Progenitor cell of endocrine pancreas (in vitro differentiated cells): ENCODE data around the gene CTNNA2. TPM values are rescaled to one million over a fixed set of nuclear protein-coding genes. Genes with fewer than 3 reads are reported as not detected.

Source experiments
- DNase-seq: peaks from one replicate; pipeline ENCODE4 v3.0.0; 2021; ENCODE audit warnings: low spot score; ENCODE audit not compliant: unreplicated experiment
- H3K27ac Mint-ChIP-seq: 2 replicates; pipeline ENCODE4 v1.8.0; 2021; ENCODE audit warnings: mild to moderate bottlenecking, moderate library complexity, mixed read lengths
- H3K27me3 Mint-ChIP-seq: 2 replicates; pipeline ENCODE4 v1.8.0; 2021; ENCODE audit warnings: mixed read lengths
- H3K36me3 Mint-ChIP-seq: 2 replicates; pipeline ENCODE4 v1.8.0; 2022; ENCODE audit warnings: mixed read lengths; ENCODE audit not compliant: insufficient read depth
- H3K4me1 Mint-ChIP-seq: 2 replicates; pipeline ENCODE4 v1.8.0; 2021; ENCODE audit warnings: low read depth, mixed read lengths
- H3K4me3 Mint-ChIP-seq: 2 replicates; pipeline ENCODE4 v1.8.0; 2021; ENCODE audit warnings: low read depth, mild to moderate bottlenecking, moderate library complexity, mixed read lengths
- H3K9me3 Mint-ChIP-seq: 2 replicates; pipeline ENCODE4 v1.8.0; 2021; ENCODE audit warnings: low read depth, mixed read lengths
- CTCF ChIP-seq: fragments of 200-600 bp; sonication (generic); IDR thresholded peaks from one replicate; pipeline ENCODE4 v1.5.0; 2021; ENCODE audit warnings: antibody characterized with exemption, mild to moderate bottlenecking; ENCODE audit not compliant: unreplicated experiment
- total RNA-seq: library from RNA; stranded (reverse); gene quantifications from 2 replicates; pipeline ENCODE4 v1.2.1, GENCODE V29; 2021

Gene CTNNA2
- total RNA-seq, 1 donor from 2014 or later, result 10.2 TPM

GRCh38 chr2:79789811-79790210 is 277.0 kb downstream of the CTNNA2 start:
- H3K27me3 Mint-ChIP-seq, result no peaks in the 10 kb centered on the region
- H3K36me3 Mint-ChIP-seq, result no peaks in the 10 kb centered on the region
- H3K9me3 Mint-ChIP-seq, result no peaks in the 10 kb centered on the region
- peaks cover 6% of the 10 kb centered on the region for H3K4me1 Mint-ChIP-seq
- no peak for DNase-seq
- H3K27ac Mint-ChIP-seq, result no peak overlapping the region
- no peak overlapping the region for H3K4me3 Mint-ChIP-seq
- no peak for TF ChIP-seq CTCF

GRCh38 chr2:79792090-79792489 is 279.2 kb downstream of the CTNNA2 start:
- peaks cover 6% of the 10 kb centered on the region for H3K4me1 Mint-ChIP-seq
- H3K27me3 Mint-ChIP-seq, result no peaks in the 10 kb centered on the region
- no peak overlapping the region for H3K4me3 Mint-ChIP-seq
- no peak for DNase-seq
- H3K36me3 Mint-ChIP-seq, result no peaks in the 10 kb centered on the region
- no peaks in the 10 kb centered on the region for H3K9me3 Mint-ChIP-seq
- TF ChIP-seq CTCF, result no peak
- H3K27ac Mint-ChIP-seq, result no peak overlapping the region

GRCh38 chr2:79793006-79793405 is 280.2 kb downstream of the CTNNA2 start:
- H3K27me3 Mint-ChIP-seq, result no peaks in the 10 kb centered on the region
- H3K4me3 Mint-ChIP-seq, result no peak overlapping the region
- DNase-seq, result no peak
- no peak overlapping the region for H3K27ac Mint-ChIP-seq
- no peaks in the 10 kb centered on the region for H3K36me3 Mint-ChIP-seq
- H3K9me3 Mint-ChIP-seq, result no peaks in the 10 kb centered on the region
- no peak for TF ChIP-seq CTCF
- H3K4me1 Mint-ChIP-seq, result peaks cover 6% of the 10 kb centered on the region

- no peaks in the 10 kb centered on the region for H3K27me3 Mint-ChIP-seq
- no peak for TF ChIP-seq CTCF
- H3K9me3 Mint-ChIP-seq, result no peaks in the 10 kb centered on the region
- no peak overlapping the region for H3K27ac Mint-ChIP-seq
- DNase-seq, result no peak
- no peaks in the 10 kb centered on the region for H3K36me3 Mint-ChIP-seq
- H3K4me1 Mint-ChIP-seq, result peaks cover 6% of the 10 kb centered on the region
- H3K4me3 Mint-ChIP-seq, result no peak overlapping the region
These were observed 283.8 kb downstream of the CTNNA2 start for GRCh38 chr2:79796641-79797040.

- no peak for TF ChIP-seq CTCF
- Mint-ChIP-seq H3K9me3 (peaks cover 5% of the 10 kb centered on the region), H3K27ac (no peak overlapping the region)
These were observed 285.9 kb downstream of the CTNNA2 start for GRCh38 chr2:79798776-79799175.

More at GRCh38 chr2:79798776-79799175, 285.9 kb downstream of the CTNNA2 start:
- Mint-ChIP-seq H3K4me3 (no peak overlapping the region), H3K36me3 (no peaks in the 10 kb centered on the region), H3K4me1 (no peaks in the 10 kb centered on the region), H3K27me3 (no peaks in the 10 kb centered on the region)
- DNase-seq, result no peak
